ENCODE results near the gene CCNA2.

CCNA2 gene

DNA sequence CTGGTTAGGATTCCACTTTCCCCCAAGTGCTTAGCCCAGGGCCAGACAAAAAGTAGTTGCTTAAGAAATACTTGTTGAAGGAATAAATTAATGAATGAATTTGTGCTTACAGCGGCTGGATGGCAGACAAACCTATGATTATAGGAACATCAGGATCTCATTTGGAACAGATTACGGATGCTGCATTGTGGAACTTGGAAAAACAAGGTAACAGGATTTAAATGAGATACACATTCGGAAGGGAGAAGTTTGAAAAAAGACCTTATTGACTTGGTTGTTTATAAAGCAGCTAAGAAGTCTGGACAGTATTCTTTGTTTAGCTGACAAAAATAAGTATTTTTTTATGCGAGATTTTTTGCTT lies 22.0 kb downstream of the CCNA2 start:
- no peak for DNase-seq (ENCODE audit: low read depth)

- peak; percentile 83 for DNase-seq (ENCODE audit: low read depth)
Observed at GRCh38 chr4:121800961-121801714, 22.5 kb downstream of the CCNA2 start, which contains the start of gene EXOSC9. TSS of gene EXOSC9 (plus strand) at chr4:121801323. CDS start at chr4:121801425, 102 bp downstream.

GRCh38 chr4:121800638-121800960 lies 23.1 kb downstream of the CCNA2 start:
- DNase-seq (ENCODE audit: low read depth) = no peak

DNA sequence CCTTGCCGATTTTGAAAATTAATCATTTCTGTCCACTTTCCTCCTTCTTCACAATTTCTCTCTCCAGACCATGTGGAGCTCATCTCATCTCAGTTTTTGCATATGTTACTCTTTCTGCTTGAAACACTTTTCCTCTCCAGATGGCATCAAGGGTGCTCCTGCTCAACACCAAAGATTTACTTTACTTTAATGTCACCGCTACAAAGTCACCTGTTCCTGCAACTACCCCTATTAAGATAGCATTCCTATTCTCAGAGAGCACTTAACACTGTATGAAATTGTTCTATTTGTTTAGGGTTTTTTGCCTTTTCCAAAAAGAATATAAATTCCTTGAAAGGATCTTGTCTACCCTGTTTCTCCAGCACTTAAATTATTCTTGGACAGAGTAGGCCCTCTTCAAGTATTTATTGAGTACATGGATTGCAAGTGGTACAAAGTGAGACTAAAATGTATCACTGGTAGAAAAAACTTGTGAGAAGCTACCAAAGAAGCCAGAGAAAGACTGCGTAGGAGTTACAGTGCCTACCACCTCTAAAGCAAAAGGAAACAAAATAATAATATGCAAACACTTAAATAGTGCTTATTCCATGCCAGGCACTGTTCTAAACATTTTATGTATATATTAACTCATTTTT lies 23.7 kb downstream of the CCNA2 start:
- DNase-seq (ENCODE audit: low read depth) = no peak

DNA sequence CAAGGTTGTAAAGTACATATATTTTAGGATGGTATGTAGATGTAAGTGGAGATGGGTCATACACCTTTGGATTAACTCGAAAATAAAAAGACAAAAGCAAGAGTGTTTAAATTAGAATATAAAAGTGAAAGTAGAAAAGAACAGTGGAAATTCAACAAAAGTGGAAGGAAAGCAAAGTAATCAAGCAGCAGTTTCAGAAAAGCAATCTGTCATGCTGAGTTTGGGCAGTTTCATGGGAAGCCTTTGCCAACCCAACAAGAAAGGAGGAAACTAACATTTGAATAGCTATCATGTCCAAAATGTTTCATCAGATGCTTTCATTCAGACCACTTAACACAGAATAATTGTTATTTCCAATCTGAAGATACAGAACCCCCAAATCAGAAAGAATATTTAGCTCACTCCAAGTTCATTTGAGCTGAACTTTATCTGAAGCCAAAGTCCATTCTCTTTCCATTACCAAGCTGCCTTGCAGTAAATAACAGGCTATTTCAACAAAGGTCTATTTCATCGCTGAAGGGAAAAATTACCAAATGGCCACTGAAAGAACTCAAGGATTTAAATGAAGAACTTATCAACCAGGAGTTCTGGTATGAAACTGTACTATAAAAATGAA lies 24.4 kb downstream of the CCNA2 start:
- DNase-seq (ENCODE audit: low read depth) = no peak

DNA sequence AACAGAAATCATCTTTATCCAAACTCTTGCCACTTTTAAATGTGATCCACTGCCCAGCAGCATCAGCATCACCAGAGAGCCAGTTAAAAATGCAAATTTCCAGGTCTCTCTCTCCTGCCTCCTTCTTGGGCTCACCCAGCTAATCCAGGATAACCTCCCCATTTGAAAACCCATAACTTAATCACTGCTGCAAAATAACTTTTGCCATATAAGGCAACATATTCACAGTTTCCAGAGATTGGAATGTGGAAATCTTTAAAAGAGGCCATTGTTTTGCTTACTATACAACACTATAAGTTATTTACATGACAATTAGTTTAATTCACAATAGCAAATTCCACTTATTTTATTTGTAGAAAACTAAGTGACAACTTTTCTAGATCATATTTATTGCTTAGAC lies 27.4 kb downstream of the CCNA2 start:
- no peak for DNase-seq (ENCODE audit: low read depth)

DNA sequence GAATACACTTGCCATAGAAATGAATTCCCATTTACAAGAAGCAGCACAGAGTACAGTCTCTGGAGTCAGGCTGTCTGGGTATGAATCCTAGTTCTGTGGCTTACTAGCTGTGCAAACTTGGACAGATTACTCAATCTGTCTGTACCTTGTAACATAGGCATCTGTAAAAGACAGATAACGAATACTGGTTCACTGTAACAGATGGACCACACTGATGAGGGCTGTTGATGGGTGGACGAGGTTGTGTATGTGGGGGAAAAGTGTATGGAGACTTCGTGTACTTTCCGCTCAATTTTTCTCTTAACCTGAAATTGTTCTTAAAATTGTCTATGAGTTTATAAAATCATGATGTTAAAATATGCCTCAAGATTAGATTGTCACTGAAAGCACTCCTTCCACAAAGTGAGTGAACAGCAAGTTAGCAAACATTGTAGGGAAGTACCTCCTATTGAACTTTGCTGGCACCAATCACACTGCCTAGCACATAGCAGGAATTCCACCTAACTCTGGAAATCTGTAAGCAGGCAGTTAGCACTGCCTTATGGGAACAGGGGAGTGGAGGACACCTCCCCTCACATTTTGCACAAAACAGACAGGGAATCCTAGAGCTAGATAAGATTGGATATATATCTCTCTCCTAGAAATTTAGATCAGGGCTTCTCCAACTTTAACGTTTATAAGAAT lies 29.0 kb downstream of the CCNA2 start:
- peak; percentile 76 for DNase-seq (ENCODE audit: low read depth)

- DNase-seq (ENCODE audit: low read depth) = no peak
Observed at GRCh38 chr4:121792966-121793365, 30.7 kb downstream of the CCNA2 start.

DNA sequence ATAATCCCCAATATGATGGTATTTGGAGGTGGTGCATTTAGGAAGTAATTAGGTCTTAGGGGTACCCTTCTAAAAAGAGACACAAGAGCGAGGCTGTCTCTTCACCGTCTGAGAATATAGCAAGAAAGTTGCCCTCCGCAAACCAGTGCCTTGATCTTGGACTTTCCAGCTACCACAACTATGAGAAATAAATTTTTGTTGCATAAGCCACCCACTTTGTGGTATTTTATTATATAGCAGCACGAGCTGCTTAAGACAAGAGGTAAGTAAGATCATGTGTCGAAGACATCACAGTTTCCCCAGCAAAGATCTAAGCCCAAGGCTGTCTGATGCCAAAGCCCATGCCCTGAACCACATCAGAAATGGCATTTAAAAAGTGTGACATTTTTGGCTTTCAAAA lies 32.2 kb downstream of the CCNA2 start:
- DNase-seq (ENCODE audit: low read depth) = no peak

DNA sequence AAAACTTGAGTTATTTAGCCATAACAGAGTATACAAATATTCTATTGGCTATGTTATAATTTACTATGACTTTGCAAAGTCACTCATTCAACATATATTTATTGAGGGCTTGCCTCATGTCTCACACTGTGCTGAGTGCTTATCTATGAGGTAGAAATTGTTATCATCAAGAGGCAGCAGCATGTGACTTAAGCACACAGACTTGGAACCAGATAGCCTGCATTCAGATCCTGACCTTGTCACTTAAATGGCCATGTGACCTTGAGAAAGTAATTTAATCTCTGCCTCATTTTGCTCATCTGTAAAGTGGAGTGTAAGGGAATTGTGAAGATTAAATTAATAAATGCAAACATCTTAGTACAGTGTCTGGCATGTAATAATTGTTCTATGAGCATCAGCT lies 32.7 kb downstream of the CCNA2 start:
- DNase-seq (ENCODE audit: low read depth) = no peak

- DNase-seq (ENCODE audit: low read depth) = no peak
Observed at GRCh38 chr4:121789960-121790829, 33.5 kb downstream of the CCNA2 start.

- no peak for DNase-seq (ENCODE audit: low read depth)
Observed at GRCh38 chr4:121789455-121789854, 34.2 kb downstream of the CCNA2 start.

DNA sequence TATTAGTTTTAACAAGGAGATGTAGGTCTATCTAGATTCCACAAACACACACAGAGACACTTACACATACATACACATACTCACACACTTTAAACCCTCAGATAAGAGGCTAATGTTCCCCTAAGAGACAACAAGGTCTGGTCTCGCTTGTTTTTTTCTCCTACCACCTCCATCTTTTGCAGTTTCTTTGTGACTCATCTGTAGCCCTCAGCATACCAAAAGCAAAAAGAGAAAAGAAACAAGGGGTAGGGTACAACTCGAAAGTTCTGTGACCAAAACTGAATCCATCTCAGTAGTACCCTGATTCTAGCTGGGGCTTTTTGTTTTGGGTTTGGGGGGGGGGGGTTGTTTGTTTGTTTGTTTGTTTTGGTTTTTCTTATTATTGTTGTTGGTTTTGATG lies 34.8 kb downstream of the CCNA2 start:
- no peak for DNase-seq (ENCODE audit: low read depth)

DNA sequence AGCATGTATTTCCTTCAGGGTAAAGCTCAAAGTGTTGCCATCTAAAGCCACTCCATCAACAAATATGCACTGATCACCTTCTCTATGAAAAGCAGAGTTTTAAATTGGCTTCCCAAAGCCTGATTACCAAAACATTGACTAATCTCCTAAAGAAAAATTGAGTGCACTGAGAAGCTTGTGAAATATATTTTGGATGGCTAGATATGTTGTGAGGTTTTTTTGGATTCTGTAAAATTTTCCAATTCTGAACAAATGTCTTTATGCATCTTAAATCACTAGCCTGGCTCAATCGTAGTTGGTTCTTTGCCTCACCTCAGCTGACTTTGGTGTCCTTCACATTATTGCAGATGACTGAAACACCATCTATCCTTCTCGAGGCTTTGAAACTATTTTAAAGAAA lies 37.5 kb downstream of the CCNA2 start:
- no peak for DNase-seq (ENCODE audit: low read depth)

DNA sequence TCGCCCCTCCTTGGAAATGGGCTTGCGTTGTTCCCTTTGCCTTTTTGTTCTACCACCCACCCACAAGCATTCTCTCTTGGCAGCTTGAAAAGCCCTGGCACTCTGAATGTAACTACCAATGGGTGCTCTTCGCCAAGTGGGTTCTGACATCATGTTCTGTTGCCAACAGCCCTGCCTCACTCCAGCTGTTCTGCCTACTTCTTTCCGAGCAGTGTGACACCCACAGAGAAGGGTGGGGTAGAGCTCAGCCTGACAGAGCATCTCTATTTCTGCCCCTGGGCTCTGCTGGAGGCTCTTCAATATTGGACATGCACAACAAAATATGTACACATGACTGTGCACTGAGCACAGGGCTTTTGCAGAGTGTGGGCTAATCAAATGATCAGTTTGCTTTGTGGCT lies 38.2 kb downstream of the CCNA2 start:
- no peak for DNase-seq (ENCODE audit: low read depth)

DNA sequence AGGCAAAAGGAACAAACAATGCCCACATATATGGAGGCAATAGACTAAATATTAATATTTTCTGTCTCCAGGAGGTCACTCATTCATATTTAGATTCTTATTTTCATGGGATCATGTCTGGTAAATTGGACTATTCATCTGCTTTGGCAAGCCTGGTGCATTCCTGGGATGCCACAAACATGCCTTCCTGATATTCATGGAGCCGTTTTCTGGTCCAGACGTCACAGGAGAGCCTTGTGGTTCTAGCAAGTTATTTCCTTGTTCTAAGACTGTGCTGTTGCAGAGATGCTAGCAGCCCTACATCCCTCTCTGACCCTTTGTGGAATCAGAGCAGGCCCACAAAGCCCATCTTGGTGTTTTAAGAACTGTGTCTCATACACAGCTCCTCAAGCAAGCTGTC lies 38.7 kb downstream of the CCNA2 start:
- DNase-seq (ENCODE audit: low read depth) = no peak

DNA sequence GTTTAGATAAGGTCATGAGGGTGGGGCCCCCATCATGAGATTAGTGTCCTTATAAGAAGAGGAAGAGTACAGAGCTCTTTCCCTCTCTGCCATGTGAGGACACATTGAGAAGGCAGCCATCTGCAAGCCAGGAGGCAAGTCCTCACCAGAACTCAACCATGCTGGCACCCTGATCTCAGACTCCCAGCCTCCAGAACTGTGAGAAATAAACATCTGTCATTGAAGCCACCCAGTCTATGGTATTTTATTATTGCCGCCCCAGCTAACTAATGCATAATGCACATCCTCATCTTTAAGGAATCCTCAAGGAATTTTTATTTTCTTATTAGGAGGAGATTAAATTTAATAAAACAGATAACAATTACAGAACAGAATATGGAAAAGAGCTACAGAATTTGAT lies 39.3 kb downstream of the CCNA2 start:
- DNase-seq (ENCODE audit: low read depth) = no peak

DNA sequence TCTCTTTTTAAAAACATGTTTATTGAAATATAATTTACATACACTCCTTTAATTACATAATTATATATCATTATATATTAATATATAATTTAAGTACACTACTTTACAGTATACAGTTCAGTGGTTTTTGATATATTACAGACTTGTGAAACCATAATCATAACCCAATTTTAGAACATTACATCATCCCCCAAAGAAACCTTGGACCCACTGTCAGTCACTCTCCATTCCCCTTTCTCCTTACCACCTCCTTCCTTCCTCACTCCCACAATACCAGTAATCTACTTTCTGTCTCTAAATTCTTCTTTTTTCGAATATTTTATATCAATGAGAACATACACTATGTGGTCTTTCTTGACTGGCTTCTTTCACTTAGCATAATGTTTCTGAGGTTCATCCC lies 40.5 kb downstream of the CCNA2 start:
- no peak for DNase-seq (ENCODE audit: low read depth)

- DNase-seq (ENCODE audit: low read depth) = no peak
Observed at GRCh38 chr4:121778991-121779628, 44.6 kb downstream of the CCNA2 start.

DNA sequence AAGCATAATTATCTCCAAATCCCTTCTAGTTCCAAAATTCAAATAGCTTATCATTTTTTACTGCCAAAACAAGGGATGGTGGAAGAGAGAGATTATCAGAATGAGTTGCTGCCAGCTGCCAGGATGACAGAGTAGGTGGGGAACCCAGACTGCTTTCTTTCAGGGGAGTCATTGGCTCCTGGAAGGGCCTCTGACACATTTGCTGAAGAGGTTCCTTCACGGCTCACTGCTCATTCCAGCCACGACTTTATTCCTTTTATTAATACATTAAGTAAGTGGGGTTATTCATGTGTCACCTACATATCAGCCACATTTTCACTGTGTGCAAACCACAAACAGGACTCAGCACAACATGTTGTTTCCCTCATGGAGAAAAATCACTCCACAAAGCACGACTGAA lies 46.1 kb downstream of the CCNA2 start:
- no peak for DNase-seq (ENCODE audit: low read depth)

DNA sequence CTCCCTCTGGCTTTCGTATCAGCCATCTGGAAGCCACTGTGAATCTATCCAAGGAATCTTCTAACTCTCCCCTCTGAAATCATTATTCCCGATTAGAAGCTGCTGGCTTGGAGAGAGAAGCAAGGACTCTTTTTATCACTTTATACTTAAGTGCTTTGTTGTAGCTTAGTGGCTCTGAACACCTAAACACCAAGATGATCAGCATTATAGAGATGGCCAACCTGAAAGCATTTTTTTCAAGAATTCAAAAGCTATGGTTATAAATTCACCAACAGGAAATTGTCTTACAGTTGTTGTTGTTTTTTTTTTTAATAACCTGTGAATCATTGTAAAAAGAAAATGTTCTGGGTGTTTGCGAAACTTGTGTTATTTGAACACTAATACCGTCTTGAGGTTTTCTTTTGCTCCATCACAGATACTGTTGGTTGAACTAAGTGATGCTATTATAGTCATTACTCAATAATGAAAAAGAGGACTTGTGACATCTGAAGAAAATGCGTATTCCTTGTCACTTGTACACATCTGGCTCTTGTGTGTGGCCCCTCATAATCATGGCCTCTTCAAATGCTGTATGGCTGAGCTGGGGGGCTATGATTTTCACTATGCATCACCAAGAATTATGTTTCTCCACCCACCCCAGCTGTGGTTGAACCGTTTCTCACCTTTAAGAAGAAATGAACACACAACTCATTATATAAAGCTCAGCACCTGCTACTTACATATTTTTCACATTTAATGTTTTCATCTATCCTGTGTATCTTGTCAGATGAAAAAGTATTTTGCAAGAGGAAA lies 46.9 kb downstream of the CCNA2 start:
- no peak for DNase-seq (ENCODE audit: low read depth)
